Trophoblast cell (in vitro differentiated cells and primary cell): ENCODE results near the gene AUTS2.

ENCODE experiments used
- DNase-seq, 2 donors: peaks; one replicate each; pipeline ENCODE4 v3.0.0-alpha.2; 2016
- H2AFZ ChIP-seq: 2 replicates; pipeline ENCODE4 v1.6.1; 2013; ENCODE audit warnings: low read length, moderate library complexity, mild to moderate bottlenecking; ENCODE audit not compliant: insufficient read depth, poor library complexity
- H2AK5ac ChIP-seq: 2 replicates; pipeline ENCODE4 v1.6.1; 2013; ENCODE audit warnings: mild to moderate bottlenecking, low read length
- H2BK120ac ChIP-seq: 2 replicates; pipeline ENCODE4 v1.6.1; 2013; ENCODE audit warnings: low read length, mild to moderate bottlenecking, moderate library complexity; ENCODE audit not compliant: insufficient read depth, poor library complexity
- H2BK12ac ChIP-seq: 2 replicates; pipeline ENCODE4 v1.6.1; 2013; ENCODE audit warnings: mild to moderate bottlenecking, low read length, moderate library complexity
- H2BK5ac ChIP-seq: 2 replicates; pipeline ENCODE4 v1.6.1; 2013; ENCODE audit warnings: low read length, low read depth, moderate library complexity, mild to moderate bottlenecking; ENCODE audit not compliant: poor library complexity
- H3K14ac ChIP-seq: 2 replicates; pipeline ENCODE4 v1.6.1; 2013; ENCODE audit warnings: mild to moderate bottlenecking, low read length
- H3K18ac ChIP-seq: 2 replicates; pipeline ENCODE4 v1.6.1; 2013; ENCODE audit warnings: mild to moderate bottlenecking, low read length
- H3K23ac ChIP-seq: 2 replicates; pipeline ENCODE4 v1.6.1; 2013; ENCODE audit warnings: low read length
- H3K27ac ChIP-seq: 2 replicates; pipeline ENCODE4 v1.5.1; 2013; ENCODE audit warnings: low read depth, mild to moderate bottlenecking, inconsistent platforms, low read length, moderate library complexity
- H3K27me3 ChIP-seq: 2 replicates; pipeline ENCODE4 v1.6.1; 2013; ENCODE audit warnings: inconsistent platforms, mild to moderate bottlenecking, low read length, moderate library complexity; ENCODE audit not compliant: insufficient read depth
- H3K36me3 ChIP-seq, 2 experiments: 1 replicate in 1 of 2; 2 replicates in 1 of 2; pipeline ENCODE4 v1.6.1; 2013; ENCODE audit warnings: low read length in 2 of 2, mild to moderate bottlenecking in 2 of 2, moderate library complexity in 1 of 2; ENCODE audit not compliant: insufficient read depth in 2 of 2, control insufficient read depth in 1 of 2
- H3K4ac ChIP-seq: 2 replicates; pipeline ENCODE4 v1.6.1; 2013; ENCODE audit warnings: low read depth, mild to moderate bottlenecking, low read length, moderate library complexity
- H3K4me1 ChIP-seq, 2 experiments: 1 replicate in 1 of 2; 2 replicates in 1 of 2; pipeline ENCODE4 v1.6.1; 2013; ENCODE audit warnings: low read length in 2 of 2, mild to moderate bottlenecking in 2 of 2, moderate library complexity in 1 of 2; ENCODE audit not compliant: insufficient read depth in 2 of 2, control insufficient read depth in 1 of 2
- H3K4me2 ChIP-seq: 2 replicates; pipeline ENCODE4 v1.6.1; 2013; ENCODE audit warnings: inconsistent platforms, mild to moderate bottlenecking, low read length, moderate library complexity
- H3K4me3 ChIP-seq: 2 replicates; pipeline ENCODE4 v1.5.1; 2013; ENCODE audit warnings: mild to moderate bottlenecking, low read depth, low read length, inconsistent platforms
- H3K79me1 ChIP-seq: one replicate; pipeline ENCODE4 v1.6.1; 2013; ENCODE audit warnings: low read length
- H3K79me2 ChIP-seq: 2 replicates; pipeline ENCODE4 v1.6.1; 2013; ENCODE audit warnings: low read length, mild to moderate bottlenecking; ENCODE audit not compliant: control insufficient read depth, insufficient read depth, poor library complexity
- H3K9ac ChIP-seq: 2 replicates; pipeline ENCODE4 v1.6.1; 2013; ENCODE audit warnings: mild to moderate bottlenecking, low read length
- H3K9me3 ChIP-seq: 2 replicates; pipeline ENCODE4 v1.6.1; 2013; ENCODE audit warnings: low read depth, mild to moderate bottlenecking, control low read depth, inconsistent platforms, low read length; ENCODE audit not compliant: insufficient read depth
- H4K12ac ChIP-seq: 2 replicates; pipeline ENCODE4 v1.6.1; 2013; ENCODE audit warnings: low read depth, mild to moderate bottlenecking, low read length, moderate library complexity
- H4K8ac ChIP-seq: 2 replicates; pipeline ENCODE4 v1.6.1; 2013; ENCODE audit warnings: low read depth, mild to moderate bottlenecking, low read length, moderate library complexity
- H4K91ac ChIP-seq: one replicate; pipeline ENCODE4 v1.6.1; 2013; ENCODE audit warnings: low read depth, mild to moderate bottlenecking, low read length, moderate library complexity
- WGBS: extraction: QIAGEN DNeasy Blood & Tissue Kit; methylation state at CpG from one replicate; pipeline ENCODE4 v1.1.7; 2013; ENCODE audit warnings: missing lambda C conversion rate; ENCODE audit not compliant: insufficient read length, insufficient coverage; ENCODE audit errors: extremely low coverage; 5-methylcytosine and 5-hydroxymethylcytosine counted together

AUTS2 gene

GRCh38 chr7:70237256-70237655 is 639.0 kb downstream of the AUTS2 start:
- Histone ChIP-seq H3K9ac (no peak overlapping the region), H4K8ac (no peak overlapping the region), H2BK5ac (no peak overlapping the region), H3K9me3 (no peaks in the 10 kb centered on the region), H3K27ac (no peak overlapping the region), H3K27me3 (no peaks in the 10 kb centered on the region), H2AFZ (no peak overlapping the region), H2AK5ac (no peak overlapping the region), H2BK120ac (no peak overlapping the region), H3K79me1 (no peaks in the 10 kb centered on the region), H3K4me2 (no peak overlapping the region), H3K4me3 (no peak overlapping the region), H3K4me1 (no peaks in the 10 kb centered on the region), H4K91ac (no peak overlapping the region), H3K79me2 (no peaks in the 10 kb centered on the region), H3K4ac (no peak overlapping the region), H3K14ac (no peak overlapping the region), H3K18ac (no peak overlapping the region), H4K12ac (no peak overlapping the region), H3K23ac (no peak overlapping the region), H3K36me3 (no peaks in the 10 kb centered on the region), H2BK12ac (no peak overlapping the region)
- WGBS: no CpG with 5 or more reads among the region's 1 CpG
- no peak for DNase-seq

GRCh38 chr7:70237831-70238575 is 639.7 kb downstream of the AUTS2 start:
- H2BK12ac ChIP-seq: no peak overlapping the region
- no peak overlapping the region for H3K23ac ChIP-seq
- no peak overlapping the region for H3K27ac ChIP-seq
- no peak overlapping the region for H3K14ac ChIP-seq
- no peak overlapping the region for H3K4me3 ChIP-seq
- no peak overlapping the region for H2BK120ac ChIP-seq
- H3K4ac ChIP-seq: no peak overlapping the region
- no peaks in the 10 kb centered on the region for H3K79me2 ChIP-seq
- H4K12ac ChIP-seq: no peak overlapping the region
- H2AFZ ChIP-seq: no peak overlapping the region
- no peak overlapping the region for H4K91ac ChIP-seq
- H3K4me1 ChIP-seq: no peaks in the 10 kb centered on the region
- DNase-seq: no peak
- H4K8ac ChIP-seq: no peak overlapping the region
- H3K9me3 ChIP-seq: no peaks in the 10 kb centered on the region
- H2AK5ac ChIP-seq: no peak overlapping the region
- H3K4me2 ChIP-seq: no peak overlapping the region
- no peak overlapping the region for H2BK5ac ChIP-seq
- no peak overlapping the region for H3K9ac ChIP-seq
- no peak overlapping the region for H3K18ac ChIP-seq
- no peaks in the 10 kb centered on the region for H3K36me3 ChIP-seq
- no peaks in the 10 kb centered on the region for H3K79me1 ChIP-seq
- WGBS: no CpG with 5 or more reads among the region's 9 CpGs
- no peaks in the 10 kb centered on the region for H3K27me3 ChIP-seq

GRCh38 chr7:70239918-70240317 is 641.6 kb downstream of the AUTS2 start:
- no peaks in the 10 kb centered on the region for H3K4me1 ChIP-seq
- no peak overlapping the region for H2AK5ac ChIP-seq
- no peak overlapping the region for H4K91ac ChIP-seq
- H3K23ac ChIP-seq: no peak overlapping the region
- H3K9ac ChIP-seq: no peak overlapping the region
- no peak for DNase-seq
- no peaks in the 10 kb centered on the region for H3K79me2 ChIP-seq
- H2BK12ac ChIP-seq: no peak overlapping the region
- no peaks in the 10 kb centered on the region for H3K9me3 ChIP-seq
- no peak overlapping the region for H3K4ac ChIP-seq
- H3K4me3 ChIP-seq: no peak overlapping the region
- no peaks in the 10 kb centered on the region for H3K79me1 ChIP-seq
- H2AFZ ChIP-seq: no peak overlapping the region
- no CpG with 5 or more reads among the region's 3 CpGs for WGBS
- no peak overlapping the region for H3K4me2 ChIP-seq
- H4K12ac ChIP-seq: no peak overlapping the region
- H4K8ac ChIP-seq: no peak overlapping the region
- no peak overlapping the region for H2BK5ac ChIP-seq
- no peak overlapping the region for H3K18ac ChIP-seq
- no peak overlapping the region for H3K14ac ChIP-seq
- no peaks in the 10 kb centered on the region for H3K27me3 ChIP-seq
- no peaks in the 10 kb centered on the region for H3K36me3 ChIP-seq
- no peak overlapping the region for H2BK120ac ChIP-seq
- no peak overlapping the region for H3K27ac ChIP-seq

- H2BK12ac ChIP-seq: no peak overlapping the region
- DNase-seq: no peak
- no CpG with 5 or more reads among the region's 2 CpGs for WGBS
- H2BK120ac ChIP-seq: no peak overlapping the region
- no peak overlapping the region for H3K27ac ChIP-seq
- H3K4me3 ChIP-seq: no peak overlapping the region
- no peaks in the 10 kb centered on the region for H3K79me2 ChIP-seq
- no peak overlapping the region for H2AFZ ChIP-seq
- H3K27me3 ChIP-seq: no peaks in the 10 kb centered on the region
- H3K36me3 ChIP-seq: no peaks in the 10 kb centered on the region
- no peak overlapping the region for H3K23ac ChIP-seq
- H3K18ac ChIP-seq: no peak overlapping the region
- H2AK5ac ChIP-seq: no peak overlapping the region
- no peaks in the 10 kb centered on the region for H3K4me1 ChIP-seq
- no peaks in the 10 kb centered on the region for H3K79me1 ChIP-seq
- H3K4me2 ChIP-seq: no peak overlapping the region
- H3K4ac ChIP-seq: no peak overlapping the region
- no peaks in the 10 kb centered on the region for H3K9me3 ChIP-seq
- no peak overlapping the region for H3K14ac ChIP-seq
- no peak overlapping the region for H2BK5ac ChIP-seq
- H3K9ac ChIP-seq: no peak overlapping the region
- no peak overlapping the region for H4K12ac ChIP-seq
- H4K91ac ChIP-seq: no peak overlapping the region
- H4K8ac ChIP-seq: no peak overlapping the region
Observed at GRCh38 chr7:70240873-70241272, 642.6 kb downstream of the AUTS2 start.
